Left kidney (tissue), 2 donors: Measurements from ENCODE around the gene IQCE. TPM values are rescaled to one million over a fixed set of nuclear protein-coding genes. Genes with fewer than 3 reads are reported as not detected.
"Not testable (repeated sequence)": the region's sequence is repeated elsewhere in the genome, so short reads cannot be mapped to it uniquely, and the experiment has no call there.

Source experiments
- DNase-seq: peaks from one replicate; pipeline ENCODE4 v3.0.0-alpha.2; 2013
- polyA plus RNA-seq: library from polyadenylated mRNA; unstranded; fragments of 120-200 nt; gene quantifications from one replicate; pipeline ENCODE4 v1.2.1, GENCODE V29; 2013; ENCODE audit not compliant: insufficient read length

The IQCE gene
- polyA plus RNA-seq, 1 donor: 26.5 TPM

DNA sequence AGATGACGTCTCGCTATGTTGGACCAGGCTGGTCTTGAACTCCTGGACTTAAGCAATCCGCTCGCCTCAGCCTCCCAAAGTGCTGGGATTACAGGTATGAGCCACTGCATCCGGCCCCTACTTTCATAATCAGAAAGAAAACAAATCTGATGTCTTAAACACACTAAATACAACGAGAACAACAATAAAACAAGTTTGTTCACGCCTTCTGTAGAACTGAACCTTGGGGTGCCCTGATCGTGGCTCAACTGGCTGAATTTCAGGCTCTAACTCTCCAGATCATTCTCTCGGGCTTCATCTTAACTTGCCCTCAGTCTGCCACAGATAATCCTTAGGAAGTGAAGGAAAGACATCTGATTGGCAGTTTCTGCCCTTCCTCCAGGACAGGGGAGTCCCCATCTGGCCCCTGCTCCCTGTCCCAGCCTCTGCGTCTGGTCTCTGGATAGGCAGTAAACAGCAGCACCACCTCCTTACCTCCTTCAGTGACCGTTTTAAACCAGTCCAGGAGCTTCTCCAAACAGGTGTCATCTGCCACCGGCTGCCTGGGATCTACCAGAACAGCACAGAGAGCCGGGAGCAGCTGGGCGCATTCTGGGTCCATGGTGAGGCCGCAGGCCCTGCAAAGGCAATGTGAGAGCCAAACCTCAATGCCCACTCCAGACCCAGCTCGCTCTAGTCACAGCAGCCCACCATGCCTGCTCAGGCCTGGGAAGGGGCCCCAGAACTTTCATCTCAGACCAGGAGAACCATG is 4.8 kb upstream of the IQCE start:
- DNase-seq: no peak

DNA sequence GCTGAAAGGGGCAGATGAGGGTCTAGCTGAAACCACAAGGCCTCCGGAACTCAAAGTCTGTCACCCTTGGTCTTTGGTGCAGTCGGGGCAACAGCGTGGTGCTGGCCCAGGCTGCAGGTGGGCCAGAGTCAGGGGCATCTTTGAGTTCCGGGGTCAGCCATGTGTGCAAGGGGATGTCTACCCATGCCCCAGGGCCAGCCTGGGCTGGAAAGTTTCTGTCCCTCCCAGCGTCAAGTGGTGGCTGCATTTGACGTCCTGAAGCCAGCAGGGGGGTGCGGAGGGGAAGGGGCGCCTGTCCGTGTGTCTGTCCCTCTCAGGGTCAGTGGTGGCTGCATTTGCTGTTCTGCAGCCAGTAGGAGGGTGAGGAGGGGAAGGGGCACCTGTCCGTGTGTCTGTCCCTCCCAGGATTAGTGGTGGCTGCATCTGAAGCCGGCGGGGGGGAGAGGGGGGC is 4.1 kb upstream of the IQCE start:
- DNase-seq: no peak

DNA sequence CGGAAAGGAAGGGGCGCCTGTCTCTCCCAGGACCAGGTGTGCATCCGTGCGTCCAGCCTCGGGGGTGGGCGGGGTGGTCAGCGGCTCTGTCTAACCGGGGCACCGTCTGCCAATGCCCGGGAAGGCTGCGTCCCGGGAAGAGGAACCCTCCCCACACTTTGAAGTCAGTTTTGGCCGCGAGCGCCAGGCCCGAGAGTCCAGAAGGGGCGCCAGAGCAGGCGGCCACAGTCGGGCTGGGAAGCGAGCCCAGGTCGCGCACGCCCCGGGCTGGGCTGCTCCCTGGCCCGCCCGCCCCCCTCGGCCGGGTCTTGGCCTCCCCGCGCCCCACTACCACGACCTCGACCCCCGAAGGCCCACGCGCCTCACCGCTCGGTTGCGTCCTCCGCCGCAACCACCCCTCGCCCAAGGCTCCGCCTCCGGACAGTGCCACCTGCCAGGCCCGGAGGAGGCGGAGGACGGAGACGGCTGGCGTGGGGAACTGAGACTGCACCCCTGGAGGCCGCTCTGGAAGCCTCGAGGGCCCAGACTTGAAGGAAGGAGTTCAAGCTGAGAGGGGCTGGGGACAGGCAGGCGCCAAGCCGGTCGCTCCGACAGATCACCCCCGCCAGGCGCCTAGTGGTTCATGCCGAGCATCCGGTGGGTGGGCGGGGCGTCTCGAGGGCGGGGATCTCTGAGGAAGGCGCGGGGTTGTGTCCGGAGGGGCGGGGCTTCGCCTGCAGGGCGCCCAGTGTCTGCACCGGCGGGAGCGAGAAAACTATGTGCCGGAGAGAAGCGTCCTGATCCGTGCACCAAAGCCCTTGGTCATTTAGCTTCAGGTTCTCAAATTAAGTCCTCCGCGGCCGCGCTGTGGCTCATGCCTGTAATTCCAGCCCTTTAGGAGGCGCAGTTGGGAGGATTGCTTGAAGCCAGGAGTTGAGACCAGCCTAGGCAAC is 3.4 kb upstream of the IQCE start, which contains the start of gene BRAT1:
BRAT1 (minus strand) TSS at position 404 of the 932 bp plus-strand sequence. CDS start 1,093 bp downstream, outside the sequence.
- DNase-seq: peak; percentile 91

- DNase-seq: no peak
Measured at GRCh38 chr7:2559283-2559950, 638 bp downstream of the IQCE start.

- DNase-seq: not testable (repeated sequence)
Measured at GRCh38 chr7:2563955-2564354, 5.2 kb downstream of the IQCE start.

DNA sequence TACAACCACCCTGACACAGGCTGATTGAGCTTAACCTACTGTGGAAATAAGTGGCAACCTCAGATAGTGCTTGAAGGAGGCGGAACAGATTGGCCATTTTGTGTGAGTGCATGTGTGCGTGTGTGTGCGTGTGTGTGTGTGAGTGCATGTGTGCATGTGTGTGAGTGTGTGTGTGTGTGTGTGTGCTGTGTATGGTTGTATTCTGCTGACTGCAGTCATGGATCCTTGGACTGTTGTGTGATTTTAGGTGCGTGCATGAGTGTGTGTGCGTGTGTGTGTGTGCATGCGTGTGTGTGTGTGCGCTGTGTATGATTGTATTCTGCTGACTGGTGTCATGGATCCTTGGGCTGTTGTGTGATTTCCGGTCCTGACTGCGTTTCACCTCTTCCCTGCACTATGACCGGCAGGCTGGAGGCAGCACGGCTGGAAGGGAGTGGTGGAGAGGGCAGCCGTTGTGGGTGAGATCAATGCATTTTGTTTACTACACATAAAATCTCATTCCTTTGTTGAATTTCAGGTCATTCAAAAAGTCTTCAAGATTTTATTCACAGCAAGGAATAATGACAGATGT is 6.3 kb downstream of the IQCE start:
- no peak for DNase-seq

- DNase-seq: no peak
Measured at GRCh38 chr7:2566348-2566889, 7.6 kb downstream of the IQCE start.

DNA sequence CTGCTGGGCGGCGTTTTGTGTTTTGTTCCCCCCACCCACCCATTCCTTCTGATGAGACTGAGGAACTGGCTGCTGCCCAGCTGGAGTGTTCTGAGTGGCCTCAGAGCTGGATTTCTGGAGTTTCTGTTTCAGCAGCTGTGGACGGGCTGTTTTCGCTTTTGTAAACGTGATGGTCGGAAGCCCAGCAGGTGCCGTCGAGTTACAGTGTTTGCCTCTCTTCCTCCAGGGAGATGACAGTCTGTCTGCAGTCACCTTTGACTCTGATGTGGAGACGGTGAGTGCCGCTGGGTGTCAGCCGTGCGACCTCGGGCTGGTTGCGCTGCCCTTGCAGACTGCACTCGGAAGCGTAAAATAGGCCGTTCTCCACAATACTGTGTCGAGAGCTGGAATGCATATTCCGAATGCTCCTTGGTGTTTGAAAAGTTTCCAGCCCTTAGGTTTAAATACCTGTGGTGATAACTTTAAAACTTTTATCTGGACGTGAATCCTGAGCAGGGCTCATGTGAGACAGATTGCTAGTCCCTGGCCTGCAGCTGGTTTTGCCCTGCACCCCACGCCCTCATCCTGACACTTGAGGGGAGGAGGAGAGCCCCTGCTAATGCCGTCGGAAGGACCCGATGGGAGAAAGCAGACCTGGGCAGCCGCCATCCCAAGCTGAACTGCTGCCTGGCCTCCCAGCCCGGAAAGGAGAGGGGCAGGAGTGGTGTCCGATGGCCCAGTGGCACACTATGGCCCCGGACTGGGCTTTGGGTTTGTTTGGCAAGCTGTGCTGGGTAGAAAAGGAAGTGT is 8.3 kb downstream of the IQCE start:
- no peak for DNase-seq

DNA sequence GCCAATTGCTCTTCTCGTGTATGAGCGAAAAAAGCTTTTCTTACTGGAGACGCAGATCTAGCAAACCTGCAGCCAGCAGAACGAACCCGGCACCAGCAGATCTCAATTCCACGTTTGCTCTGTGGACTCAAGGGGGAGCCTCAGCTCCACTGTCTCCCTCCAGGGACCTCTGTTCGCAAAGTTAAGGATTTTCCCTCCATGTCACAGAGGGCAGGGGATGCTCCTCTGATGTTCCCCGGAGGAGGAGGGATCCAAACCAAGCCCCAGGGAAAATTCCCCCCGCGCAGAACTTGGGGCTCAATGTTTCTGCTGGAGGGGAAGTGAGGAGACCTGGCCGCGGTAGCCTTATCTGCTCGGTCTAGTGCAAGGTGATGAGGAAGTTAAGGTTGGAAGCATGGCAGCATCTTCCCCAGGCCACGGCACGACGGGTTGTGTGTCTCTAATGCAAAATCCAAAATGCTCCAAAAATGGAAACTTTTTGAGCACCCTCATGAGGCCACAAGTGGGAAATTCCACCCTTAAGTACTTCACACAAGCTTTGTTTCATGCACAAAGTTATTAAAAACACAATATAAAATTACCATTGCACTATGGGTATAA is 9.0 kb downstream of the IQCE start:
- DNase-seq: no peak

- no peak for DNase-seq
Measured at GRCh38 chr7:2568521-2569223, 9.9 kb downstream of the IQCE start.

DNA sequence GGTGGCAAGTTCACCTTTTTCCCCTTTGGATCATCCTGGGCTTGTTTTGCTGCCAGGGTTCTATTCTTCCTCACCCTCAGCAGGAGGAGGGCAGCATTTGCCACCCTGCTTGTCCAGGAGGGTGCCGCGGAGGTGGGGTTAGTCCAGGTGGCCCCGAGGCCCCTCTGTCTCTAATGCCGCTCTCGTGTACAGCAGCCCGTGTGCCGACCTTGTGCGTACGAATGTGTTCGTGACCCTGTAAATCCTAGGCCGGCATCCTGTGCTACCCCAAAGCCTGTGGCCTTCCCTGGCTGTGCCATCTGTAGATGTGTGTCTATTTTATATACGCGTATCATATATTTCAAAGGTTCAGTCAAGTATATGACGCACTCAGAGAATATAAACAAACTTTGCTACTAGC is 10.6 kb downstream of the IQCE start:
- no peak for DNase-seq

DNA sequence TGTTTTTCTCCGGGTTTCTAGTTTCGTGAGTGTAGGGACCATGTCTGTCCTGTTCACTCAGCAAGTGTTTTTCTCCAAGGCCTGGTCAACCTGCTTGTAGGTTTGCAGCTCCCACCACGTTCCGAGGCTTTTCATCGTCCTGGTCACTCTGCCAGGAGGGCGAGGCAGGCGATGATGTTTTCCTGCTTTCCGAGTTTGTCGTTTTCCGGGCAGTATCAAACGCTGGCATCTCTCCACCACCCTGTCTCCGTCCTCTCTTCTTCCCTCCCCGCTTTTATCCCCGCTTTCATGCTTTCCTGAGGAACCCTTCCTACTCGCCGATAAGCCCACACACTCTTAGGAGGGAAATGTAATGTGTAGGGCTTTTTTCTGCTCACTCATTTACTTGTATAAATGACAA is 11.2 kb downstream of the IQCE start:
- no peak for DNase-seq

- DNase-seq: no peak
Measured at GRCh38 chr7:2571409-2571808, 12.6 kb downstream of the IQCE start.

- DNase-seq: no peak
Measured at GRCh38 chr7:2572101-2572842, 13.5 kb downstream of the IQCE start.

- DNase-seq: no peak
Measured at GRCh38 chr7:2573761-2574160, 15.0 kb downstream of the IQCE start.

DNA sequence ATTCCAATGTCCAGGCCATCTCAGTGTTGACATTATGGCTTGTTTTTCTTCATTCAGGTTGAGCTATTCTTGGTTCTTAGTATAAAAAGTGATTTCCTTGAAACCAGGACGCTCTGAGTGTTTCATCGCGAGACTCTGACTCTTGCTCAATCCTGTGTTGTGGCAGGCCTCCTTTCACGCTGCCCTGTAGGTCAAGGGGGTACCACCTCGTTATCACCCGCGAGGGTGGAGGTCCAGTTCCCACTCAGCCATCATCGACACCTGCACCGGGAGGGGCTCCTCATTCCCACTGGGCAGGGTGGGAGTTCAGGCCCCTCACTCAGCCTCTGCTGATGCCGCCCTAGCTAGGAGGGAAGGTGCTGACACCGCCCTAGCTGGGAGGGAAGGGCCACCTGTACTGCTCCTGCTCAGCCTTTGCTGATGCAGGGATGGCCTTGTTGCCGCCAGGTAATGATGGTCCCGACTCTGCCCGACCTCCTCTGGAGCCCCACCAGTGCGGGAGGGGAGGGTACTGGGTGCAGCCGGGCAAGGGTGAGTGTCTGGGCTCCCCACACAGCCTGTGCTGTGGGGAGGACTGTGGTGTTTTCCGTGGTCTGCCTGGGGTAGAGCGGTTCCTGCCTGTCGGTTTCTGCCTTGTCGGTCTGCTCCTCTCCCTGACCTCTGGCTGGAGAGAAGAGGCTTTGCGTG is 16.4 kb downstream of the IQCE start:
- no peak for DNase-seq

DNA sequence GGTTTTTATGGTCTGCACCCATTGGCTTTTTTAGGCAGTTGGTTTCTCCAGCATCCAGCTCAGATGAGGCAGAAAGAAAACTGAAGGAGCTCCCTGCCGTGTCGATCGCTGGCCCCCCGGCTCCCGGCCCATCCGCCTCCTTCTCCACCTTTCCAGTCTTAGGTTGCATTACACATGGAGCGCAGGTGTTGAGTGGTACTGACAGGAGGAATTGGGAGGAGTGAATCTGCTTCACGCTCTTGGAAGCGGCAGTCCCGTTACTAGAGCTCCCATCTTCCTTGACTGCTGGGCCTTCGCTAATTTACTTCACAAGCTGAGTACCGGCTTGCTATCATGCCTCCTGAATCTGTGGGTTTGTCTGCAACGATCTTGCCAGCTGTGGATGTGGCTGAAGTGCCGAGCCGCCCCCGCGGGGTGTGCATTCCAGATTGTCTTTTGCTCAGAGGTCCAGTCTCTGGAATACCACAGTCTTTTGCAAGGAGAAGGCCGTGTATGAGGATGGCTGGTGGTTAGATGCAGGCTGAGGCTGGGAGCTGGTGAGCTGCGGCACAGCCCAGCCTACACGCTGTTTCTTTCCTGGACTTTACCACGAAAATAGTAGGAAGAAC is 17.1 kb downstream of the IQCE start:
- no peak for DNase-seq
